ENCODE results near the gene TWIST2. TPM values are rescaled to one million over a fixed set of nuclear protein-coding genes. Genes with fewer than 3 reads are reported as not detected.

Gene TWIST2
- total and polyA plus RNA-seq, 10 of the 15 experiments (the other 5 are each of a cell fraction or from before 2014, with no cell fraction given), result not detected

- TF ChIP-seq PML (IDR thresholded peaks at IDR 0.05; ENCODE audit: low read length), result no peak
- TF ChIP-seq GABPA (IDR thresholded peaks at IDR 0.05; ENCODE audit: low read depth), result no peak
- TF ChIP-seq HDAC6 (IDR thresholded peaks at IDR 0.05; ENCODE audit: unreplicated experiment), result no peak
- no peak for TF ChIP-seq SMC3 (IDR thresholded peaks at IDR 0.05; ENCODE audit: borderline replicate concordance, low read length)
- no peak for TF ChIP-seq FOXM1 (IDR thresholded peaks at IDR 0.05; ENCODE audit: low read depth, low read length)
- TF ChIP-seq POU2F2 (IDR thresholded peaks at IDR 0.05; ENCODE audit: borderline replicate concordance, low read depth, low read length), result no peak
- no peak for TF ChIP-seq BACH1 (IDR thresholded peaks at IDR 0.05; ENCODE audit: borderline replicate concordance)
- TF ChIP-seq SUPT20H (IDR thresholded peaks at IDR 0.05; ENCODE audit: borderline replicate concordance, control insufficient read depth, low read depth, low read length), result no peak
- TF ChIP-seq, protein P1, sequence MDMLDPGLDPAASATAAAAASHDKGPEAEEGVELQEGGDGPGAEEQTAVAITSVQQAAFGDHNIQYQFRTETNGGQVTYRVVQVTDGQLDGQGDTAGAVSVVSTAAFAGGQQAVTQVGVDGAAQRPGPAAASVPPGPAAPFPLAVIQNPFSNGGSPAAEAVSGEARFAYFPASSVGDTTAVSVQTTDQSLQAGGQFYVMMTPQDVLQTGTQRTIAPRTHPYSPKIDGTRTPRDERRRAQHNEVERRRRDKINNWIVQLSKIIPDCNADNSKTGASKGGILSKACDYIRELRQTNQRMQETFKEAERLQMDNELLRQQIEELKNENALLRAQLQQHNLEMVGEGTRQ (IDR thresholded peaks at IDR 0.05; ENCODE audit: borderline replicate concordance, low read depth, low read length), result no peak
- no peak for TF ChIP-seq EZH2 (IDR thresholded peaks at IDR 0.05; ENCODE audit: borderline replicate concordance, control insufficient read depth, low read depth, low read length)
Observed at GRCh38 chr2:238920053-238920452, 72.2 kb downstream of the TWIST2 start (continued).

DNA sequence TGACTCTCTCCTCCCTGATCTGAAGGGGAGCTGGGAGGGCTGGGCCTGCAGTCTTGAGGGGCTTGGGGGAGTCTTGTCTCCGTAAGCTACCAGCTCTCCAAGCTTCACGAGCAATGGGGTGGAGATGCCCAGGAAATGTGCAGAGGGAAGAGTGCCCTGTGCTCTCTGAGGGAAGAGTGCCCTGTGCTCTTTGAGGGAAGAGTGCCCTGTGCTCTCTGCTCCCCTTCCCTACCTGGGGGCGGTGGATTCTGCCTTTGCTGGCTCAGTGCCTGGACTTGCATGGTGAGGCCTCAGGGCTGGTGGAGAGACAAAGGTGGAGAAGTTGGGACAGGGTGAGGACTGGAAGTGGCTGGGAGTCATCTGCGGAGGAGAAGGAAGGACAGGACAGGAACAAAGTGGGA is 72.7 kb downstream of the TWIST2 start:
- FAIRE-seq, result no peak
- Histone ChIP-seq H3K27me3 (replicated peaks in 1 of 2; ENCODE audit: control insufficient read depth in 2 of 2, insufficient read depth in 2 of 2, low read length in 1 of 2) (peaks cover 2 to 4% of the 10 kb centered on the region in 2 experiments; a peak in 2 of 4 replicates), H3K79me2 (ENCODE audit: control insufficient read depth, insufficient read depth, low read length) (no peaks in the 10 kb centered on the region), H3K4me1 (ENCODE audit: control insufficient read depth, insufficient read depth, low read length) (no peaks in the 10 kb centered on the region), H3K36me3 (ENCODE audit: control insufficient read depth in 2 of 2, insufficient read depth in 2 of 2, low read length in 1 of 2) (no peaks in the 10 kb centered on the region), H3K27ac (ENCODE audit: control insufficient read depth, insufficient read depth) (no peak overlapping the region), H4K20me1 (ENCODE audit: control insufficient read depth, insufficient read depth) (no peaks in the 10 kb centered on the region), H3K4me2 (ENCODE audit: control insufficient read depth, insufficient read depth) (no peak overlapping the region), H3K9me3 (replicated peaks; ENCODE audit: control insufficient read depth, insufficient read depth, low read length) (no peaks in the 10 kb centered on the region), H3K9ac (ENCODE audit: control insufficient read depth, insufficient read depth, low read length) (no peak overlapping the region), H3K4me3 (no peak overlapping the region), H2AFZ (ENCODE audit: control insufficient read depth, low read depth, low read length) (no peak overlapping the region)
- SMC1A ChIA-PET (ENCODE audit: uncharacterized antibody, unreplicated experiment), result no interaction called here
- intact Hi-C loops (cut with micrococcal nuclease; ENCODE audit: unreplicated experiment) (no loop called here), in situ Hi-C loops (cut with MboI) (no loop called here)
- RAD21 ChIA-PET (ENCODE audit: unreplicated experiment), result no interaction called here
- no peak for ATAC-seq
- no peak for TF ChIP-seq PAX5 (IDR thresholded peaks at IDR 0.05; ENCODE audit: borderline replicate concordance, low read depth, low read length)
- no peak for TF ChIP-seq GATAD2B (conservative IDR thresholded peaks at IDR 0.05; ENCODE audit: low read depth)
- TF ChIP-seq HDAC6 (IDR thresholded peaks at IDR 0.05; ENCODE audit: unreplicated experiment), result no peak
- no peak for TF ChIP-seq FOXM1 (IDR thresholded peaks at IDR 0.05; ENCODE audit: low read depth, low read length)
- TF ChIP-seq BCLAF1 (IDR thresholded peaks at IDR 0.05), result no peak
- TF ChIP-seq IKZF2 (IDR thresholded peaks at IDR 0.05), result no peak
- TF ChIP-seq ZZZ3 (IDR thresholded peaks at IDR 0.05; ENCODE audit: control insufficient read depth, insufficient read length, low read depth), result no peak
- TF ChIP-seq FOXK2 (IDR thresholded peaks at IDR 0.05), result no peak
- BruUV-seq (replicated peaks), result no TSS peak
- CTCF ChIA-PET, result no interaction called here
- POLR2A ChIA-PET, result no interaction called here
- 15% methylated on average over 4 of the region's 4 CpGs for WGBS (ENCODE audit: insufficient coverage, insufficient replicate concordance, low lambda C conversion rate, missing lambda C conversion rate)
- DNase-seq (ENCODE audit: low read depth, low spot score), result no peak
